HepG2 (cell line): ENCODE data around the gene PTGR2. TPM values are rescaled to one million over a fixed set of nuclear protein-coding genes. Genes with fewer than 3 reads are reported as not detected.

Source experiments
- CENPX ChIP-seq: sonication (generic); formaldehyde crosslinking; IDR thresholded peaks from 2 replicates; pipeline ENCODE4 v1.9.0; 2021; ENCODE audit warnings: mild to moderate bottlenecking, missing genetic modification reagents, moderate library complexity
- CHD2 ChIP-seq: IDR thresholded peaks from 2 replicates; pipeline ENCODE4 v1.6.1; 2011; ENCODE audit warnings: low read depth, low read length, improper control_type of control experiment
- MYPOP ChIP-seq: sonication (generic); formaldehyde crosslinking; IDR thresholded peaks from 2 replicates; pipeline ENCODE4 v1.8.1; 2023; ENCODE audit warnings: mild to moderate bottlenecking, moderate library complexity, missing genetic modification reagents
- PAXIP1 ChIP-seq: sonication (generic); formaldehyde crosslinking; conservative IDR thresholded peaks from 2 replicates; pipeline ENCODE4 v1.4.0; 2020; ENCODE audit warnings: mild to moderate bottlenecking, missing genetic modification reagents, moderate library complexity
- SIN3B ChIP-seq: fragments of 150-350 bp; IDR thresholded peaks from 2 replicates; pipeline ENCODE4 v1.6.1; 2014; ENCODE audit warnings: low read length
- TRIM22 ChIP-seq: fragments of 450-650 bp; IDR thresholded peaks from 2 replicates; pipeline ENCODE4 v1.6.1; 2017
- TRIM24 ChIP-seq: sonication (generic); formaldehyde crosslinking; IDR thresholded peaks from 2 replicates; pipeline ENCODE4 v1.8.0; 2022; ENCODE audit warnings: mild to moderate bottlenecking, missing genetic modification reagents
- ZNF317 ChIP-seq: sonication (generic); formaldehyde crosslinking; IDR thresholded peaks from 2 replicates; pipeline ENCODE4 v1.5.0; 2020; ENCODE audit warnings: mild to moderate bottlenecking, missing genetic modification reagents
- ZNF432 ChIP-seq: sonication (generic); formaldehyde crosslinking; IDR thresholded peaks from 2 replicates; pipeline ENCODE4 v1.5.0; 2020; ENCODE audit warnings: missing genetic modification reagents, mild to moderate bottlenecking, borderline replicate concordance
- ZNF546 ChIP-seq: sonication (generic); formaldehyde crosslinking; conservative IDR thresholded peaks from 2 replicates; pipeline ENCODE4 v1.8.1; 2023; ENCODE audit warnings: mild to moderate bottlenecking, missing genetic modification reagents
- polyA plus RNA-seq, 8 experiments: library from polyadenylated mRNA; depleted of rRNA in 3 of 8; stranded (reverse) in 7 of 8; unstranded in 1 of 8; fragments of >200 nt; fragmentation: Illumina TruSeq in 4 of 8; extraction: Trizol in 4 of 8; gene quantifications; 2 replicates each; pipeline versions ENCODE4 v1.2.1 to v1.2.3, GENCODE V29; 2011 to 2016; ENCODE audit warnings: low read depth in 4 of 8, missing spikeins in 1 of 8, mixed read lengths in 1 of 8; ENCODE audit not compliant: insufficient read depth in 1 of 8
- total RNA-seq, 5 experiments: library from RNA; depleted of rRNA; stranded (reverse); fragments of >200 nt; fragmentation: Illumina TruSeq; extraction: Trizol; gene quantifications; 2 replicates each; pipeline ENCODE4 v1.2.3, GENCODE V29; 2016; ENCODE audit warnings: low read depth in 1 of 5
- TF ChIP-seq, protein P1 (sequence below): sonication (generic); formaldehyde crosslinking; IDR thresholded peaks from 2 replicates; pipeline ENCODE4 v1.4.0; 2020; ENCODE audit warnings: mild to moderate bottlenecking, missing genetic modification reagents
- TF ChIP-seq, protein P2 (sequence below): sonication (generic); formaldehyde crosslinking; IDR thresholded peaks from 2 replicates; pipeline ENCODE4 v1.5.0; 2020; ENCODE audit warnings: mild to moderate bottlenecking, missing genetic modification reagents, moderate library complexity
- TF ChIP-seq, protein P3 (sequence below): IDR thresholded peaks from 2 replicates; pipeline ENCODE4 v1.6.1; 2016; ENCODE audit warnings: mild to moderate bottlenecking

The PTGR2 gene
- total and polyA plus RNA-seq, 2 of the 13 experiments (the other 11 are each of a cell fraction or from before 2014, with no cell fraction given), result 3.0 to 4.3 TPM

- TF ChIP-seq, protein P1, sequence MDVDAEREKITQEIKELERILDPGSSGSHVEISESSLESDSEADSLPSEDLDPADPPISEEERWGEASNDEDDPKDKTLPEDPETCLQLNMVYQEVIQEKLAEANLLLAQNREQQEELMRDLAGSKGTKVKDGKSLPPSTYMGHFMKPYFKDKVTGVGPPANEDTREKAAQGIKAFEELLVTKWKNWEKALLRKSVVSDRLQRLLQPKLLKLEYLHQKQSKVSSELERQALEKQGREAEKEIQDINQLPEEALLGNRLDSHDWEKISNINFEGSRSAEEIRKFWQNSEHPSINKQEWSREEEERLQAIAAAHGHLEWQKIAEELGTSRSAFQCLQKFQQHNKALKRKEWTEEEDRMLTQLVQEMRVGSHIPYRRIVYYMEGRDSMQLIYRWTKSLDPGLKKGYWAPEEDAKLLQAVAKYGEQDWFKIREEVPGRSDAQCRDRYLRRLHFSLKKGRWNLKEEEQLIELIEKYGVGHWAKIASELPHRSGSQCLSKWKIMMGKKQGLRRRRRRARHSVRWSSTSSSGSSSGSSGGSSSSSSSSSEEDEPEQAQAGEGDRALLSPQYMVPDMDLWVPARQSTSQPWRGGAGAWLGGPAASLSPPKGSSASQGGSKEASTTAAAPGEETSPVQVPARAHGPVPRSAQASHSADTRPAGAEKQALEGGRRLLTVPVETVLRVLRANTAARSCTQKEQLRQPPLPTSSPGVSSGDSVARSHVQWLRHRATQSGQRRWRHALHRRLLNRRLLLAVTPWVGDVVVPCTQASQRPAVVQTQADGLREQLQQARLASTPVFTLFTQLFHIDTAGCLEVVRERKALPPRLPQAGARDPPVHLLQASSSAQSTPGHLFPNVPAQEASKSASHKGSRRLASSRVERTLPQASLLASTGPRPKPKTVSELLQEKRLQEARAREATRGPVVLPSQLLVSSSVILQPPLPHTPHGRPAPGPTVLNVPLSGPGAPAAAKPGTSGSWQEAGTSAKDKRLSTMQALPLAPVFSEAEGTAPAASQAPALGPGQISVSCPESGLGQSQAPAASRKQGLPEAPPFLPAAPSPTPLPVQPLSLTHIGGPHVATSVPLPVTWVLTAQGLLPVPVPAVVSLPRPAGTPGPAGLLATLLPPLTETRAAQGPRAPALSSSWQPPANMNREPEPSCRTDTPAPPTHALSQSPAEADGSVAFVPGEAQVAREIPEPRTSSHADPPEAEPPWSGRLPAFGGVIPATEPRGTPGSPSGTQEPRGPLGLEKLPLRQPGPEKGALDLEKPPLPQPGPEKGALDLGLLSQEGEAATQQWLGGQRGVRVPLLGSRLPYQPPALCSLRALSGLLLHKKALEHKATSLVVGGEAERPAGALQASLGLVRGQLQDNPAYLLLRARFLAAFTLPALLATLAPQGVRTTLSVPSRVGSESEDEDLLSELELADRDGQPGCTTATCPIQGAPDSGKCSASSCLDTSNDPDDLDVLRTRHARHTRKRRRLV, result peak; percentile 88; the same call in 1 of the 2 replicates
- TF ChIP-seq, protein P2, sequence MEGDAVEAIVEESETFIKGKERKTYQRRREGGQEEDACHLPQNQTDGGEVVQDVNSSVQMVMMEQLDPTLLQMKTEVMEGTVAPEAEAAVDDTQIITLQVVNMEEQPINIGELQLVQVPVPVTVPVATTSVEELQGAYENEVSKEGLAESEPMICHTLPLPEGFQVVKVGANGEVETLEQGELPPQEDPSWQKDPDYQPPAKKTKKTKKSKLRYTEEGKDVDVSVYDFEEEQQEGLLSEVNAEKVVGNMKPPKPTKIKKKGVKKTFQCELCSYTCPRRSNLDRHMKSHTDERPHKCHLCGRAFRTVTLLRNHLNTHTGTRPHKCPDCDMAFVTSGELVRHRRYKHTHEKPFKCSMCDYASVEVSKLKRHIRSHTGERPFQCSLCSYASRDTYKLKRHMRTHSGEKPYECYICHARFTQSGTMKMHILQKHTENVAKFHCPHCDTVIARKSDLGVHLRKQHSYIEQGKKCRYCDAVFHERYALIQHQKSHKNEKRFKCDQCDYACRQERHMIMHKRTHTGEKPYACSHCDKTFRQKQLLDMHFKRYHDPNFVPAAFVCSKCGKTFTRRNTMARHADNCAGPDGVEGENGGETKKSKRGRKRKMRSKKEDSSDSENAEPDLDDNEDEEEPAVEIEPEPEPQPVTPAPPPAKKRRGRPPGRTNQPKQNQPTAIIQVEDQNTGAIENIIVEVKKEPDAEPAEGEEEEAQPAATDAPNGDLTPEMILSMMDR, result peak; percentile 27; the same call in 1 of the 2 replicates
- TF ChIP-seq CENPX (CRISPR knock-in tag), result no peak
- peak; percentile 58 for TF ChIP-seq PAXIP1
- peak; percentile 75; the same call in 1 of the 2 replicates for TF ChIP-seq ZNF317 (CRISPR knock-in tag)
- no peak for TF ChIP-seq SIN3B
- peak; percentile 10; the same call in 1 of the 2 replicates for TF ChIP-seq CHD2
- TF ChIP-seq TRIM24 (CRISPR knock-in tag), result 0 out of 2 replicates have a peak, but pooled peaks have one; percentile 34
- no peak for TF ChIP-seq TRIM22
- TF ChIP-seq ZNF546, result peak; percentile 55; the same call in 1 of the 2 replicates
- peak; percentile 71; the same call in 1 of the 2 replicates for TF ChIP-seq MYPOP (CRISPR knock-in tag)
- TF ChIP-seq, protein P3, sequence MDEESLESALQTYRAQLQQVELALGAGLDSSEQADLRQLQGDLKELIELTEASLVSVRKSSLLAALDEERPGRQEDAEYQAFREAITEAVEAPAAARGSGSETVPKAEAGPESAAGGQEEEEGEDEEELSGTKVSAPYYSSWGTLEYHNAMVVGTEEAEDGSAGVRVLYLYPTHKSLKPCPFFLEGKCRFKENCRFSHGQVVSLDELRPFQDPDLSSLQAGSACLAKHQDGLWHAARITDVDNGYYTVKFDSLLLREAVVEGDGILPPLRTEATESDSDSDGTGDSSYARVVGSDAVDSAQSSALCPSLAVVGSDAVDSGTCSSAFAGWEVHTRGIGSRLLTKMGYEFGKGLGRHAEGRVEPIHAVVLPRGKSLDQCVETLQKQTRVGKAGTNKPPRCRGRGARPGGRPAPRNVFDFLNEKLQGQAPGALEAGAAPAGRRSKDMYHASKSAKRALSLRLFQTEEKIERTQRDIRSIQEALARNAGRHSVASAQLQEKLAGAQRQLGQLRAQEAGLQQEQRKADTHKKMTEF, result peak; percentile 93
- no peak for TF ChIP-seq ZNF432
These were observed 35.1 kb downstream of the PTGR2 start, which contains the start of gene ZNF410 (continued) for GRCh38 chr14:73886449-73887317.
